Measurements from ENCODE around the gene CCDC85C. TPM values are rescaled to one million over a fixed set of nuclear protein-coding genes. Genes with fewer than 3 reads are reported as not detected.

Gene CCDC85C
- total and polyA plus RNA-seq, 10 of the 15 experiments (the other 5 are each of a cell fraction or from before 2014, with no cell fraction given): 0.03 to 3.6 (median 1.1) TPM

DNA sequence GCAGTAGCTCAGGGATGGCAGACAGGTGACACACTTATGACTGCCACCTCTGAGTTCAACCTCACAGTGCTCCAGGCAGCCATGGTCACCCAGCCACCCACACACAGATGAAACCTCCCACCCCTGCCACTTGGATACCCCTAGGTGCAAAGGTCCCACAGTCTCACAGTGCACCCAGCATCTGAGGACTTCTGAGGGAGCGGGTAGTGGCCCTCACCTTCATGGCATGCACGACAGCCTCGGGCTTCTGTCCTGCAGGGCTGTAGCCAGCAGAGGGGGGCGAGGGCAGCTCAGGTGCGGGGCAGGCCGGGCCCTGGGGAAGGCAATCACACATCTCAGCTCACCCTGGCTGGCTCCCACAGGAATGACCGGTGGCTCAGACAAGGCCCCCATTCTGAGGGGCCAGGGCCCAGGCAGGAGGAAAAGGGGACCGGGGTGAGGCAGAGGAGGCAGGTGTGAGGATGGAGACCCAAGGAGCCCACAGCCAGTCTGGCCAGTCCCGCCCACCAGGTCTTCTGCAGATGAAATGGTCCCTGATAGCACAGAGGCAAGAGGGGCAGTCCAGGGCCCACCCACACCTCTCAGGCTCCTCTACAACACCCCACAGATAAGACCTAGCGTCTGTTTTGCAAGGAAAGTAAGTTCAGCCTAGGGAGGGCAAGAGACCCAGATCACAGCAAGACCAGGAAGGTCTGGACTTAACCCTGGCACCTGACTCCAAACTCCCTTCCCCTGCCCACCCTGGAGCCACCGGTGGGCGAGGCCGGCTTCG lies 87.0 kb downstream of the CCDC85C start (continued):
- TF ChIP-seq, protein P1, sequence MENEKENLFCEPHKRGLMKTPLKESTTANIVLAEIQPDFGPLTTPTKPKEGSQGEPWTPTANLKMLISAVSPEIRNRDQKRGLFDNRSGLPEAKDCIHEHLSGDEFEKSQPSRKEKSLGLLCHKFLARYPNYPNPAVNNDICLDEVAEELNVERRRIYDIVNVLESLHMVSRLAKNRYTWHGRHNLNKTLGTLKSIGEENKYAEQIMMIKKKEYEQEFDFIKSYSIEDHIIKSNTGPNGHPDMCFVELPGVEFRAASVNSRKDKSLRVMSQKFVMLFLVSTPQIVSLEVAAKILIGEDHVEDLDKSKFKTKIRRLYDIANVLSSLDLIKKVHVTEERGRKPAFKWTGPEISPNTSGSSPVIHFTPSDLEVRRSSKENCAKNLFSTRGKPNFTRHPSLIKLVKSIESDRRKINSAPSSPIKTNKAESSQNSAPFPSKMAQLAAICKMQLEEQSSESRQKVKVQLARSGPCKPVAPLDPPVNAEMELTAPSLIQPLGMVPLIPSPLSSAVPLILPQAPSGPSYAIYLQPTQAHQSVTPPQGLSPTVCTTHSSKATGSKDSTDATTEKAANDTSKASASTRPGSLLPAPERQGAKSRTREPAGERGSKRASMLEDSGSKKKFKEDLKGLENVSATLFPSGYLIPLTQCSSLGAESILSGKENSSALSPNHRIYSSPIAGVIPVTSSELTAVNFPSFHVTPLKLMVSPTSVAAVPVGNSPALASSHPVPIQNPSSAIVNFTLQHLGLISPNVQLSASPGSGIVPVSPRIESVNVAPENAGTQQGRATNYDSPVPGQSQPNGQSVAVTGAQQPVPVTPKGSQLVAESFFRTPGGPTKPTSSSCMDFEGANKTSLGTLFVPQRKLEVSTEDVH (IDR thresholded peaks at IDR 0.05; ENCODE audit: low read depth, partially characterized antibody): no peak
- TF ChIP-seq ZBED1 (IDR thresholded peaks at IDR 0.05; ENCODE audit: borderline replicate concordance): no peak
- TF ChIP-seq POLR2AphosphoS2 (IDR thresholded peaks at IDR 0.05; ENCODE audit: low read depth, low read length): no peak
- TF ChIP-seq, protein P2, sequence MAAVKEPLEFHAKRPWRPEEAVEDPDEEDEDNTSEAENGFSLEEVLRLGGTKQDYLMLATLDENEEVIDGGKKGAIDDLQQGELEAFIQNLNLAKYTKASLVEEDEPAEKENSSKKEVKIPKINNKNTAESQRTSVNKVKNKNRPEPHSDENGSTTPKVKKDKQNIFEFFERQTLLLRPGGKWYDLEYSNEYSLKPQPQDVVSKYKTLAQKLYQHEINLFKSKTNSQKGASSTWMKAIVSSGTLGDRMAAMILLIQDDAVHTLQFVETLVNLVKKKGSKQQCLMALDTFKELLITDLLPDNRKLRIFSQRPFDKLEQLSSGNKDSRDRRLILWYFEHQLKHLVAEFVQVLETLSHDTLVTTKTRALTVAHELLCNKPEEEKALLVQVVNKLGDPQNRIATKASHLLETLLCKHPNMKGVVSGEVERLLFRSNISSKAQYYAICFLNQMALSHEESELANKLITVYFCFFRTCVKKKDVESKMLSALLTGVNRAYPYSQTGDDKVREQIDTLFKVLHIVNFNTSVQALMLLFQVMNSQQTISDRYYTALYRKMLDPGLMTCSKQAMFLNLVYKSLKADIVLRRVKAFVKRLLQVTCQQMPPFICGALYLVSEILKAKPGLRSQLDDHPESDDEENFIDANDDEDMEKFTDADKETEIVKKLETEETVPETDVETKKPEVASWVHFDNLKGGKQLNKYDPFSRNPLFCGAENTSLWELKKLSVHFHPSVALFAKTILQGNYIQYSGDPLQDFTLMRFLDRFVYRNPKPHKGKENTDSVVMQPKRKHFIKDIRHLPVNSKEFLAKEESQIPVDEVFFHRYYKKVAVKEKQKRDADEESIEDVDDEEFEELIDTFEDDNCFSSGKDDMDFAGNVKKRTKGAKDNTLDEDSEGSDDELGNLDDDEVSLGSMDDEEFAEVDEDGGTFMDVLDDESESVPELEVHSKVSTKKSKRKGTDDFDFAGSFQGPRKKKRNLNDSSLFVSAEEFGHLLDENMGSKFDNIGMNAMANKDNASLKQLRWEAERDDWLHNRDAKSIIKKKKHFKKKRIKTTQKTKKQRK (IDR thresholded peaks at IDR 0.05; ENCODE audit: low read depth, low read length): no peak
- TF ChIP-seq BCL11A (IDR thresholded peaks at IDR 0.05; ENCODE audit: low read depth, low read length): no peak

Measured in GM12878 (cell line).